Neural progenitor cell (in vitro differentiated cells): ENCODE measurements around the gene B4GALT5. TPM values are rescaled to one million over a fixed set of nuclear protein-coding genes. Genes with fewer than 3 reads are reported as not detected.

Experiments
- DNase-seq: peaks from one replicate; pipeline ENCODE4 v3.0.0-alpha.2; 2016; ENCODE audit warnings: low spot score
- H2AFZ ChIP-seq: fragments of 200-600 bp; sonication (generic); replicated peaks from 2 replicates; pipeline ENCODE4 v1.6.1; 2016; ENCODE audit warnings: antibody characterized with exemption
- H3F3A ChIP-seq: fragments of 200-600 bp; sonication (generic); 2 replicates; pipeline ENCODE4 v1.6.1; 2016; ENCODE audit warnings: antibody characterized with exemption, low read depth
- H3K27ac ChIP-seq: fragments of 200-600 bp; sonication (generic); 2 replicates; pipeline ENCODE4 v1.5.1; 2016; ENCODE audit warnings: mild to moderate bottlenecking
- H3K27me3 ChIP-seq: fragments of 200-600 bp; sonication (generic); 2 replicates; pipeline ENCODE4 v1.6.1; 2016; ENCODE audit warnings: mild to moderate bottlenecking, moderate library complexity
- H3K36me3 ChIP-seq: fragments of 200-600 bp; sonication (generic); 2 replicates; pipeline ENCODE4 v1.5.1; 2016
- H3K4me1 ChIP-seq: fragments of 200-600 bp; sonication (generic); 2 replicates; pipeline ENCODE4 v1.6.1; 2016; ENCODE audit warnings: mixed run types
- H3K4me2 ChIP-seq: fragments of 200-600 bp; sonication (generic); 2 replicates; pipeline ENCODE4 v1.6.1; 2016
- H3K4me3 ChIP-seq: fragments of 200-600 bp; sonication (generic); 2 replicates; pipeline ENCODE4 v1.5.1; 2016
- H3K79me2 ChIP-seq: fragments of 200-600 bp; sonication (generic); 2 replicates; pipeline ENCODE4 v1.6.1; 2016; ENCODE audit warnings: low read depth
- H3K9ac ChIP-seq: fragments of 200-600 bp; sonication (generic); 2 replicates; pipeline ENCODE4 v1.6.1; 2016
- H3K9me3 ChIP-seq: fragments of 200-600 bp; sonication (generic); 2 replicates; pipeline ENCODE4 v1.5.1; 2016; ENCODE audit warnings: low read depth
- H4K20me1 ChIP-seq: fragments of 200-600 bp; sonication (generic); 2 replicates; pipeline ENCODE4 v1.6.1; 2016; ENCODE audit warnings: low read depth
- H3K27ac Mint-ChIP-seq: 3 replicates; pipeline ENCODE4 v1.8.0; 2021; ENCODE audit warnings: mixed read lengths
- H3K27me3 Mint-ChIP-seq: 2 replicates; pipeline ENCODE4 v1.8.0; 2022; ENCODE audit warnings: low read depth, mild to moderate bottlenecking, inconsistent platforms, moderate library complexity, mixed read lengths; ENCODE audit not compliant: insufficient read depth
- H3K36me3 Mint-ChIP-seq: 3 replicates; pipeline ENCODE4 v1.8.0; 2021; ENCODE audit warnings: mixed read lengths
- H3K4me1 Mint-ChIP-seq: 3 replicates; pipeline ENCODE4 v1.8.0; 2021; ENCODE audit warnings: mixed read lengths
- H3K4me3 Mint-ChIP-seq: 3 replicates; pipeline ENCODE4 v1.8.0; 2021; ENCODE audit warnings: mild to moderate bottlenecking, moderate library complexity, mixed read lengths
- H3K9me3 Mint-ChIP-seq: 3 replicates; pipeline ENCODE4 v1.8.0; 2020; ENCODE audit warnings: mixed read lengths
- CTCF ChIP-seq: fragments of 200-600 bp; sonication (generic); IDR thresholded peaks from 2 replicates; pipeline ENCODE4 v1.5.1; 2017; ENCODE audit warnings: antibody characterized with exemption, mild to moderate bottlenecking
- EZH2 ChIP-seq: fragments of 200-600 bp; sonication (generic); IDR thresholded peaks from 2 replicates; pipeline ENCODE4 v1.6.1; 2017; ENCODE audit warnings: antibody characterized with exemption, mild to moderate bottlenecking, moderate library complexity
- EZH2phosphoT487 ChIP-seq: fragments of 200-600 bp; sonication (generic); IDR thresholded peaks from 2 replicates; pipeline ENCODE4 v1.6.1; 2017; ENCODE audit warnings: antibody characterized with exemption
- total RNA-seq: library from RNA; depleted of rRNA; stranded (reverse); fragments of >200 nt; gene quantifications from 2 replicates; pipeline ENCODE4 v1.2.3, GENCODE V29; 2015; ENCODE audit warnings: low replicate concordance

The B4GALT5 gene
- total RNA-seq, 1 donor from 2014 or later = 60.1 TPM

DNA sequence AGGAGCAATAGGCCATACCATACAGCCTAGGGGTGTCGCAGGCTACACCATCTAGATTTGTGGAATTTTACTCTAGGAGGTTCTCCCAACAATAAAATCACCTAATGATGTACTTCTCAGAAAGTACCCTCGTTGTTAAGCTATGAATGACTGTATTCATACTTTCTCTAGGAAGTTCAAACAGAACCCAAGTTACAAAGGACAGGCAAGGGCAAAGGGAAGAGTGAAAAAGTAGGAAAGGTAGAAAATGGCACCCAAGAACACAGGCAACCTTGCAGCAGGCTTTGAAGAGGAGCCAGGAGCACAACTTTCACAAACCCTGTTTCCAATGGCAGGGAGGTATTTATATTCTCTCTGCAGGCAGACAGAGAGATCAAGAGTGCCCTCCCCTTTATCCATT lies 67.2 kb downstream of the B4GALT5 start:
- H3K4me2 ChIP-seq = no peak overlapping the region
- Mint-ChIP-seq H3K4me3 (no peak overlapping the region), H3K9me3 (no peaks in the 10 kb centered on the region), H3K36me3 (peaks cover 40% of the 10 kb centered on the region), H3K4me1 (no peaks in the 10 kb centered on the region), H3K27ac (no peak overlapping the region), H3K27me3 (no peaks in the 10 kb centered on the region)
- no peaks in the 10 kb centered on the region for H3K9me3 ChIP-seq
- no peaks in the 10 kb centered on the region for H3K27me3 ChIP-seq
- DNase-seq = no peak
- H4K20me1 ChIP-seq = peaks cover 21% of the 10 kb centered on the region
- H3F3A ChIP-seq = peaks cover 18% of the 10 kb centered on the region
- no peak overlapping the region for H3K4me3 ChIP-seq
- H3K27ac ChIP-seq = no peak overlapping the region
- TF ChIP-seq EZH2phosphoT487 (no peak), EZH2 (no peak), CTCF (no peak)
- peaks cover 32% of the 10 kb centered on the region for H3K79me2 ChIP-seq
- H3K9ac ChIP-seq = no peak overlapping the region
- peaks cover 12% of the 10 kb centered on the region for H3K36me3 ChIP-seq
- peaks cover 16% of the 10 kb centered on the region for H3K4me1 ChIP-seq
- H2AFZ ChIP-seq = no peak overlapping the region

DNA sequence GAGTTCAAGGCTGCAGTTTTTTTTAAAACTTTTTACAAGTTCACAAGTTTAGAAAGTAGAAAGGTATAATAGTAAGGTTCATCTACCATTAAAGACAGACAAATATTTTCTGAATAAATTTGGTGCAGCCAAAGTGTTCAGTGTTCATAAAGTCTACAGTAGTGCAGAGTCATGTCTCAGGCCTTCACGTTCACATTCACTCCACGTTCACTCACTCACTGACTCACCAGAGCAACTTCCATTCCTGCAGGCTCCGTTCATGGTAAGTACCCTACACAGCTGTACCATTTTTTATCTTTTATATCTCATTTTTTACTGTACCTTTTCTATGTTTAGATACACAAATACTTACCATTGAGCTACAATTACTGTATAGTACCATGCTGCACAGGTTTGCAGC lies 67.6 kb downstream of the B4GALT5 start:
- H3K27me3 ChIP-seq = no peaks in the 10 kb centered on the region
- no peak overlapping the region for H3K4me3 ChIP-seq
- H3K27me3 Mint-ChIP-seq = no peaks in the 10 kb centered on the region
- H3K4me1 ChIP-seq = peaks cover 16% of the 10 kb centered on the region
- no peaks in the 10 kb centered on the region for H3K9me3 Mint-ChIP-seq
- H3K9ac ChIP-seq = no peak overlapping the region
- H3K27ac Mint-ChIP-seq = no peak overlapping the region
- no peak overlapping the region for H3K4me2 ChIP-seq
- H3K79me2 ChIP-seq = peaks cover 29% of the 10 kb centered on the region
- H3K4me1 Mint-ChIP-seq = no peaks in the 10 kb centered on the region
- H3K4me3 Mint-ChIP-seq = no peak overlapping the region
- peaks cover 44% of the 10 kb centered on the region for H3K36me3 Mint-ChIP-seq
- H3K36me3 ChIP-seq = peaks cover 12% of the 10 kb centered on the region
- peaks cover 25% of the 10 kb centered on the region for H4K20me1 ChIP-seq
- H3F3A ChIP-seq = peaks cover 18% of the 10 kb centered on the region
- TF ChIP-seq EZH2phosphoT487 (no peak), EZH2 (no peak), CTCF (no peak)
- no peaks in the 10 kb centered on the region for H3K9me3 ChIP-seq
- no peak for DNase-seq
- no peak overlapping the region for H3K27ac ChIP-seq
- no peak overlapping the region for H2AFZ ChIP-seq

- H3K4me3 ChIP-seq = no peak overlapping the region
- peaks cover 24% of the 10 kb centered on the region for H3K79me2 ChIP-seq
- no peaks in the 10 kb centered on the region for H3K27me3 Mint-ChIP-seq
- no peaks in the 10 kb centered on the region for H3K27me3 ChIP-seq
- H2AFZ ChIP-seq = no peak overlapping the region
- no peak overlapping the region for H3K27ac Mint-ChIP-seq
- peaks cover 28% of the 10 kb centered on the region for H4K20me1 ChIP-seq
- H3K4me2 ChIP-seq = no peak overlapping the region
- H3F3A ChIP-seq = peaks cover 24% of the 10 kb centered on the region
- TF ChIP-seq CTCF (no peak), EZH2 (no peak), EZH2phosphoT487 (no peak)
- DNase-seq = no peak
- no peak overlapping the region for H3K4me3 Mint-ChIP-seq
- no peaks in the 10 kb centered on the region for H3K9me3 ChIP-seq
- no peaks in the 10 kb centered on the region for H3K4me1 Mint-ChIP-seq
- H3K9me3 Mint-ChIP-seq = no peaks in the 10 kb centered on the region
- H3K36me3 ChIP-seq = peaks cover 12% of the 10 kb centered on the region
- no peak overlapping the region for H3K9ac ChIP-seq
- H3K27ac ChIP-seq = no peak overlapping the region
- peaks cover 16% of the 10 kb centered on the region for H3K4me1 ChIP-seq
- peaks cover 52% of the 10 kb centered on the region for H3K36me3 Mint-ChIP-seq
These were observed 68.6 kb downstream of the B4GALT5 start for GRCh38 chr20:49644980-49645565.
